GM12878 (cell line): ENCODE measurements around the gene SERPINH1. TPM values are rescaled to one million over a fixed set of nuclear protein-coding genes. Genes with fewer than 3 reads are reported as not detected.

ENCODE experiments used
- CREB1 ChIP-seq: IDR thresholded peaks from 2 replicates; pipeline ENCODE4 v1.6.1; 2012; ENCODE audit warnings: low read depth, mild to moderate bottlenecking, inconsistent platforms
- ESRRA ChIP-seq: IDR thresholded peaks from 2 replicates; pipeline ENCODE4 v1.6.1; 2012; ENCODE audit warnings: mild to moderate bottlenecking, low read length, improper control_type of control experiment
- HDAC6 ChIP-seq: fragments of 200-600 bp; sonication (generic); IDR thresholded peaks from one replicate; pipeline ENCODE4 v1.8.0; 2017; ENCODE audit warnings: antibody characterized with exemption; ENCODE audit not compliant: unreplicated experiment
- KLF5 ChIP-seq: fragments of 450-650 bp; IDR thresholded peaks from 2 replicates; pipeline ENCODE4 v1.6.1; 2014; ENCODE audit warnings: mild to moderate bottlenecking; ENCODE audit not compliant: partially characterized antibody
- MTA3 ChIP-seq: IDR thresholded peaks from 2 replicates; pipeline ENCODE4 v1.6.1; 2012; ENCODE audit warnings: low read length, inconsistent platforms, borderline replicate concordance
- NFYB ChIP-seq: IDR thresholded peaks from 2 replicates; pipeline ENCODE4 v1.6.1; 2011; ENCODE audit warnings: low read depth, mild to moderate bottlenecking, low read length, improper control_type of control experiment, moderate library complexity; ENCODE audit not compliant: insufficient read depth
- NR2F1 ChIP-seq: fragments of 450-650 bp; conservative IDR thresholded peaks from 2 replicates; pipeline ENCODE4 v1.6.1; 2017; ENCODE audit warnings: mild to moderate bottlenecking
- POU2F2 ChIP-seq: IDR thresholded peaks from 3 replicates; pipeline ENCODE4 v1.6.1; 2011; ENCODE audit warnings: low read depth, mild to moderate bottlenecking, low read length, borderline replicate concordance
- RB1 ChIP-seq: fragments of 450-650 bp; formaldehyde crosslinking; IDR thresholded peaks from 2 replicates; pipeline ENCODE4 v1.6.1; 2017; ENCODE audit warnings: mild to moderate bottlenecking, borderline replicate concordance
- SREBF2 ChIP-seq: IDR thresholded peaks from 2 replicates; pipeline ENCODE4 v1.6.1; 2012; ENCODE audit warnings: mild to moderate bottlenecking, low read length
- TAF1 ChIP-seq: IDR thresholded peaks from 2 replicates; pipeline ENCODE4 v1.6.1; 2011; ENCODE audit warnings: mild to moderate bottlenecking, low read depth, low read length, borderline replicate concordance
- WRNIP1 ChIP-seq: IDR thresholded peaks from 2 replicates; pipeline ENCODE4 v1.6.1; 2011; ENCODE audit warnings: low read depth, low read length, improper control_type of control experiment, borderline replicate concordance
- ZNF622 ChIP-seq: fragments of 450-650 bp; IDR thresholded peaks from 2 replicates; pipeline ENCODE4 v1.6.1; 2017; ENCODE audit warnings: mild to moderate bottlenecking, inconsistent platforms
- polyA plus RNA-seq, 11 experiments: library from polyadenylated mRNA; depleted of rRNA in 4 of 11; unstranded in 6 of 11; stranded (reverse) in 5 of 11; fragments of >200 nt; fragmentation: Nextera tagmentation in 4 of 11; fragmentation: Illumina TruSeq in 1 of 11; extraction: Ambion mirVana in 4 of 11; extraction: Trizol in 1 of 11; gene quantifications; 1 replicate in 1 of 11; 2 replicates in 10 of 11; pipeline versions ENCODE4 v1.2.1 to v1.2.3, GENCODE V29; 2011 to 2016; ENCODE audit warnings: inconsistent platforms in 2 of 11, missing spikeins in 2 of 11, low read depth in 1 of 11
- total RNA-seq, 4 experiments: library from RNA; depleted of rRNA in 3 of 4; stranded (reverse); fragments of >200 nt in 3 of 4; fragmentation: Illumina TruSeq in 1 of 4; extraction: Trizol in 1 of 4; gene quantifications; 2 replicates each; pipeline versions ENCODE4 v1.2.1 to v1.2.3, GENCODE V29; 2013 to 2021
- TF ChIP-seq, protein P1 (sequence below): fragments of 150-350 bp; IDR thresholded peaks from 2 replicates; pipeline ENCODE4 v1.6.1; 2014; ENCODE audit warnings: mild to moderate bottlenecking, low read depth, low read length
- TF ChIP-seq, protein P2 (sequence below): IDR thresholded peaks from 2 replicates; pipeline ENCODE4 v1.6.1; 2011; ENCODE audit warnings: mild to moderate bottlenecking, low read depth, low read length, moderate library complexity; ENCODE audit not compliant: insufficient replicate concordance
- TF ChIP-seq, protein P3 (sequence below): fragments of 450-650 bp; IDR thresholded peaks from 2 replicates; pipeline ENCODE4 v1.6.1; 2017; ENCODE audit warnings: antibody characterized with exemption, mild to moderate bottlenecking, moderate library complexity
- TF ChIP-seq, protein P4 (sequence below): fragments of 450-650 bp; formaldehyde crosslinking; IDR thresholded peaks from 2 replicates; pipeline ENCODE4 v1.5.0; 2022; ENCODE audit warnings: mild to moderate bottlenecking, missing genetic modification characterization
- TF ChIP-seq, protein P5 (sequence below): IDR thresholded peaks from 2 replicates; pipeline ENCODE4 v1.6.1; 2011; ENCODE audit warnings: borderline replicate concordance, low read depth, mild to moderate bottlenecking, moderate library complexity, low read length; ENCODE audit not compliant: insufficient read depth, poor library complexity, severe bottlenecking

SERPINH1 gene
- total and polyA plus RNA-seq, 10 of the 15 experiments (the other 5 are each of a cell fraction or from before 2014, with no cell fraction given), result 0.34 to 19.8 (median 13.7) TPM

DNA sequence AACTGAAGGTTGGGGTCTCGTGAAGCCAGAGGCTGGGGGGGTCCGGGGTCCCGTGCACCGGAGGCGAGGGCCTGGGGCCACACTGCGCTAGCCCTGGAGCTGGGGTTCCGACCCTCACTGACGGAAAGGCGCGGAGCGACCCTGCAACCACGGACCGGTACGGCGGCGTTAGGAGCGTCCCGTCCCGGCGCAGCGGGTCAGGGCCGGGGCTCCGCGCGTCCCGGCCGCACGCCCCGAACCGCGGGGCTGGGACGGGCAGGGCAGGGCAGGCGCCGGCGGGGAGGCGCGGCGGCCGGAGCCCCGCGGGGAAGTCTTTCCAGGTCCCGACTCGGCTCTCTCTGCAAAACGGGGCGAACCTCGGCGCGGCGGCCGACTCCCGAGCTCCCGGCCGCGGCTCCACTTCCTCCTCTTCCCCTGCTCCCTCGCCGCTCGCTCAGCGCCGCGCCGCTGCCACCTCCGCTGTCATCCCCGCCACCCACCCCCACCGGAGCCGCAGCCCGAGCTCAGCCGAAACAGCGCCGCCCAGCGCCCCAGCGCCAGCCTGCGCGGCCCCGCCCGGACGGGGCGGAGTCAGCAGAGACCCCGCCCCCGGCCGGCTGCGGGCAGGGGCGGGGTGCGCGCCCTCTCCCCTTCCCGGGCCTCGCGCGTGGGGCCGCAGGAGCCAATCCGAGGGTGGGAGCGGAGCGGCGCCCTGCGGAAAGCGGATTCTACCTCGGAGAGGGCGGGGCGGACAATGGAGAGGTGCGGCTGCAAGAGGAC is 36.4 kb upstream of the SERPINH1 start, which contains the start of gene GDPD5 (continued):
- no peak for TF ChIP-seq ESRRA
- TF ChIP-seq POU2F2, result no peak
- no peak for TF ChIP-seq MTA3
- TF ChIP-seq CREB1, result 0 out of 2 replicates have a peak, but pooled peaks have one; percentile 34
- no peak for TF ChIP-seq SREBF2
- TF ChIP-seq, protein P1, sequence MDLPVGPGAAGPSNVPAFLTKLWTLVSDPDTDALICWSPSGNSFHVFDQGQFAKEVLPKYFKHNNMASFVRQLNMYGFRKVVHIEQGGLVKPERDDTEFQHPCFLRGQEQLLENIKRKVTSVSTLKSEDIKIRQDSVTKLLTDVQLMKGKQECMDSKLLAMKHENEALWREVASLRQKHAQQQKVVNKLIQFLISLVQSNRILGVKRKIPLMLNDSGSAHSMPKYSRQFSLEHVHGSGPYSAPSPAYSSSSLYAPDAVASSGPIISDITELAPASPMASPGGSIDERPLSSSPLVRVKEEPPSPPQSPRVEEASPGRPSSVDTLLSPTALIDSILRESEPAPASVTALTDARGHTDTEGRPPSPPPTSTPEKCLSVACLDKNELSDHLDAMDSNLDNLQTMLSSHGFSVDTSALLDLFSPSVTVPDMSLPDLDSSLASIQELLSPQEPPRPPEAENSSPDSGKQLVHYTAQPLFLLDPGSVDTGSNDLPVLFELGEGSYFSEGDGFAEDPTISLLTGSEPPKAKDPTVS, result no peak
- TF ChIP-seq NFYB, result 0 out of 2 replicates have a peak, but pooled peaks have one; percentile 38
- no peak for TF ChIP-seq KLF5
- TF ChIP-seq HDAC6, result no peak
- TF ChIP-seq TAF1, result no peak
- TF ChIP-seq, protein P2, sequence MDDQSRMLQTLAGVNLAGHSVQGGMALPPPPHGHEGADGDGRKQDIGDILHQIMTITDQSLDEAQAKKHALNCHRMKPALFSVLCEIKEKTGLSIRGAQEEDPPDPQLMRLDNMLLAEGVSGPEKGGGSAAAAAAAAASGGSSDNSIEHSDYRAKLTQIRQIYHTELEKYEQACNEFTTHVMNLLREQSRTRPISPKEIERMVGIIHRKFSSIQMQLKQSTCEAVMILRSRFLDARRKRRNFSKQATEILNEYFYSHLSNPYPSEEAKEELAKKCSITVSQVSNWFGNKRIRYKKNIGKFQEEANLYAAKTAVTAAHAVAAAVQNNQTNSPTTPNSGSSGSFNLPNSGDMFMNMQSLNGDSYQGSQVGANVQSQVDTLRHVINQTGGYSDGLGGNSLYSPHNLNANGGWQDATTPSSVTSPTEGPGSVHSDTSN, result no peak
- TF ChIP-seq, protein P3, sequence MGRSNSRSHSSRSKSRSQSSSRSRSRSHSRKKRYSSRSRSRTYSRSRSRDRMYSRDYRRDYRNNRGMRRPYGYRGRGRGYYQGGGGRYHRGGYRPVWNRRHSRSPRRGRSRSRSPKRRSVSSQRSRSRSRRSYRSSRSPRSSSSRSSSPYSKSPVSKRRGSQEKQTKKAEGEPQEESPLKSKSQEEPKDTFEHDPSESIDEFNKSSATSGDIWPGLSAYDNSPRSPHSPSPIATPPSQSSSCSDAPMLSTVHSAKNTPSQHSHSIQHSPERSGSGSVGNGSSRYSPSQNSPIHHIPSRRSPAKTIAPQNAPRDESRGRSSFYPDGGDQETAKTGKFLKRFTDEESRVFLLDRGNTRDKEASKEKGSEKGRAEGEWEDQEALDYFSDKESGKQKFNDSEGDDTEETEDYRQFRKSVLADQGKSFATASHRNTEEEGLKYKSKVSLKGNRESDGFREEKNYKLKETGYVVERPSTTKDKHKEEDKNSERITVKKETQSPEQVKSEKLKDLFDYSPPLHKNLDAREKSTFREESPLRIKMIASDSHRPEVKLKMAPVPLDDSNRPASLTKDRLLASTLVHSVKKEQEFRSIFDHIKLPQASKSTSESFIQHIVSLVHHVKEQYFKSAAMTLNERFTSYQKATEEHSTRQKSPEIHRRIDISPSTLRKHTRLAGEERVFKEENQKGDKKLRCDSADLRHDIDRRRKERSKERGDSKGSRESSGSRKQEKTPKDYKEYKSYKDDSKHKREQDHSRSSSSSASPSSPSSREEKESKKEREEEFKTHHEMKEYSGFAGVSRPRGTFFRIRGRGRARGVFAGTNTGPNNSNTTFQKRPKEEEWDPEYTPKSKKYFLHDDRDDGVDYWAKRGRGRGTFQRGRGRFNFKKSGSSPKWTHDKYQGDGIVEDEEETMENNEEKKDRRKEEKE, result no peak
- TF ChIP-seq ZNF622, result no peak
- TF ChIP-seq, protein P4, sequence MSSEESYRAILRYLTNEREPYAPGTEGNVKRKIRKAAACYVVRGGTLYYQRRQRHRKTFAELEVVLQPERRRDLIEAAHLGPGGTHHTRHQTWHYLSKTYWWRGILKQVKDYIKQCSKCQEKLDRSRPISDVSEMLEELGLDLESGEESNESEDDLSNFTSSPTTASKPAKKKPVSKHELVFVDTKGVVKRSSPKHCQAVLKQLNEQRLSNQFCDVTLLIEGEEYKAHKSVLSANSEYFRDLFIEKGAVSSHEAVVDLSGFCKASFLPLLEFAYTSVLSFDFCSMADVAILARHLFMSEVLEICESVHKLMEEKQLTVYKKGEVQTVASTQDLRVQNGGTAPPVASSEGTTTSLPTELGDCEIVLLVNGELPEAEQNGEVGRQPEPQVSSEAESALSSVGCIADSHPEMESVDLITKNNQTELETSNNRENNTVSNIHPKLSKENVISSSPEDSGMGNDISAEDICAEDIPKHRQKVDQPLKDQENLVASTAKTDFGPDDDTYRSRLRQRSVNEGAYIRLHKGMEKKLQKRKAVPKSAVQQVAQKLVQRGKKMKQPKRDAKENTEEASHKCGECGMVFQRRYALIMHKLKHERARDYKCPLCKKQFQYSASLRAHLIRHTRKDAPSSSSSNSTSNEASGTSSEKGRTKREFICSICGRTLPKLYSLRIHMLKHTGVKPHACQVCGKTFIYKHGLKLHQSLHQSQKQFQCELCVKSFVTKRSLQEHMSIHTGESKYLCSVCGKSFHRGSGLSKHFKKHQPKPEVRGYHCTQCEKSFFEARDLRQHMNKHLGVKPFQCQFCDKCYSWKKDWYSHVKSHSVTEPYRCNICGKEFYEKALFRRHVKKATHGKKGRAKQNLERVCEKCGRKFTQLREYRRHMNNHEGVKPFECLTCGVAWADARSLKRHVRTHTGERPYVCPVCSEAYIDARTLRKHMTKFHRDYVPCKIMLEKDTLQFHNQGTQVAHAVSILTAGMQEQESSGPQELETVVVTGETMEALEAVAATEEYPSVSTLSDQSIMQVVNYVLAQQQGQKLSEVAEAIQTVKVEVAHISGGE, result no peak
- peak; percentile 55; the same call in 1 of the 2 replicates for TF ChIP-seq NR2F1
- TF ChIP-seq WRNIP1, result no peak
- TF ChIP-seq, protein P5, sequence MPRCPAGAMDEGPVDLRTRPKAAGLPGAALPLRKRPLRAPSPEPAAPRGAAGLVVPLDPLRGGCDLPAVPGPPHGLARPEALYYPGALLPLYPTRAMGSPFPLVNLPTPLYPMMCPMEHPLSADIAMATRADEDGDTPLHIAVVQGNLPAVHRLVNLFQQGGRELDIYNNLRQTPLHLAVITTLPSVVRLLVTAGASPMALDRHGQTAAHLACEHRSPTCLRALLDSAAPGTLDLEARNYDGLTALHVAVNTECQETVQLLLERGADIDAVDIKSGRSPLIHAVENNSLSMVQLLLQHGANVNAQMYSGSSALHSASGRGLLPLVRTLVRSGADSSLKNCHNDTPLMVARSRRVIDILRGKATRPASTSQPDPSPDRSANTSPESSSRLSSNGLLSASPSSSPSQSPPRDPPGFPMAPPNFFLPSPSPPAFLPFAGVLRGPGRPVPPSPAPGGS, result no peak
- peak; percentile 75; the same call in 1 of the 2 replicates for TF ChIP-seq RB1
